PFSK-1 (cell line): ENCODE results near the gene RIBC1.

Experiments used
- POLR2AphosphoS5 ChIP-seq: IDR thresholded peaks from 2 replicates; pipeline ENCODE4 v1.6.1; 2012; ENCODE audit warnings: low read depth, mild to moderate bottlenecking, control low read depth, low read length, moderate library complexity
- REST ChIP-seq, 2 experiments: IDR thresholded peaks; 2 replicates each; pipeline versions ENCODE4 v1.6.1 to v1.8.0; 2011 to 2012; ENCODE audit warnings: low read depth in 2 of 2, low read length in 2 of 2, control low read depth in 1 of 2, inconsistent platforms in 1 of 2, mild to moderate bottlenecking in 1 of 2, moderate library complexity in 1 of 2; ENCODE audit not compliant: insufficient read depth in 1 of 2
- TAF1 ChIP-seq: IDR thresholded peaks from 2 replicates; pipeline ENCODE4 v1.6.1; 2012; ENCODE audit warnings: low read length, control low read depth, borderline replicate concordance; ENCODE audit not compliant: insufficient read depth

- TF ChIP-seq POLR2AphosphoS5 (no peak), REST (IDR thresholded peaks at IDR 0.05; ENCODE audit: insufficient read depth in 1 of 2, low read depth in 2 of 2, low read length in 2 of 2) (no peak), TAF1 (no peak)
These were observed 48.4 kb upstream of the RIBC1 start for GRCh38 chrX:53374222-53374820.
